ENCODE results near the gene FOXP4. TPM values are rescaled to one million over a fixed set of nuclear protein-coding genes. Genes with fewer than 3 reads are reported as not detected.

The FOXP4 gene
- total and polyA plus RNA-seq, 2 experiments from 2014 or later: 1.1 to 3.9 TPM

DNA sequence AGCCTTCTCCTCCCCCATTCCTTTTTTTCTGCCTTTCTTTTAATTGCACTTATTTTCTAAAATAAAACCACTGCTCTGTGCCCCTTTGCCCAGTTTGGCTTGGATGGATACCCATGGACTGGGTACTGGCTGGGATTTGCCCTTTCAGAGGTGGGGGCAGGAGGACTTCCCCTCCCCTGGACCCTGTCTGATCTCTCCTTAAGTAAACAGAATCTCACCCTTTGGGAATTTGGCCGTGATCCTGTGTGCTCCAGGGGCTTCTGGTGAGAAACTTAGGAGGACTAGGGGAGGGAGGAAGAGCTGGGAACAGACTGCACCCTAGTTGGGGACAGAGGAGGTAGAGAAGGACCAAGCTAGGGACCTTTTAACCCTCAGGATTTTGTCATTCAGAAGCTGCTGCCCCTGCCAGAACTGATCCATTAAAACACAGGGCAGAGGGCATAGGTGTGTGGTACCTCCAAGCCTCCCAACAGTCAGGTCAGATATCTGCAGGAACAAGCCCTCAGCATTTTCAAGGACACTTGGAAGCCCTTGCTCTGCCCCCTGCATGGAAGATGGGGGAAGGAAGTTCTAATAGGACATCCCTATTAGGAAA, 7.3 kb downstream of the FOXP4 start:
- Histone ChIP-seq H3K27me3 (replicated peaks; ENCODE audit: insufficient read depth) (no peaks in the 10 kb centered on the region), H2AFZ (no peak overlapping the region), H3K27ac (no peak overlapping the region), H3K4me1 (ENCODE audit: insufficient read depth) (no peaks in the 10 kb centered on the region), H3K79me2 (ENCODE audit: insufficient read depth) (0 out of 2 replicates have a peak, but pooled peaks cover 13% of the 10 kb centered on the region), H3F3A (ENCODE audit: insufficient read depth) (no peaks in the 10 kb centered on the region), H3K36me3 (ENCODE audit: low read depth) (no peaks in the 10 kb centered on the region), H3K9me2 (ENCODE audit: insufficient read depth) (no peaks in the 10 kb centered on the region), H3K4me3 (no peak overlapping the region), H3K9me3 (ENCODE audit: low read depth) (no peaks in the 10 kb centered on the region), H4K20me1 (ENCODE audit: insufficient read depth) (no peaks in the 10 kb centered on the region), H3K9ac (no peak overlapping the region), H3K4me2 (ENCODE audit: unreplicated experiment) (no peak overlapping the region)
- TF ChIP-seq EZH2 (IDR thresholded peaks at IDR 0.05; ENCODE audit: insufficient read depth, poor library complexity, severe bottlenecking): no peak
- no peak for TF ChIP-seq EZH2phosphoT487 (IDR thresholded peaks at IDR 0.05; ENCODE audit: insufficient read depth, low read depth)
- WGBS, 2 experiments (ENCODE audit: low coverage in 1 of 2, low lambda C conversion rate in 2 of 2, missing lambda C conversion rate in 2 of 2): 91 to 94% methylated on average over 1 of the region's 1 CpG
- in situ Hi-C loops (cut with MboI): no loop called here
- DNase-seq: no peak

GRCh38 chr6:41555326-41556300, 9.4 kb downstream of the FOXP4 start:
- Histone ChIP-seq H3K9me3 (ENCODE audit: low read depth) (no peaks in the 10 kb centered on the region), H3K4me1 (ENCODE audit: insufficient read depth) (no peaks in the 10 kb centered on the region), H3K79me2 (ENCODE audit: insufficient read depth) (0 out of 2 replicates have a peak, but pooled peaks cover 2% of the 10 kb centered on the region), H3K9ac (no peak overlapping the region), H3K27me3 (replicated peaks; ENCODE audit: insufficient read depth) (no peaks in the 10 kb centered on the region), H4K20me1 (ENCODE audit: insufficient read depth) (no peaks in the 10 kb centered on the region), H3K9me2 (ENCODE audit: insufficient read depth) (no peaks in the 10 kb centered on the region), H3K27ac (no peak overlapping the region), H3K36me3 (ENCODE audit: low read depth) (no peaks in the 10 kb centered on the region), H2AFZ (no peak overlapping the region), H3F3A (ENCODE audit: insufficient read depth) (no peaks in the 10 kb centered on the region), H3K4me2 (ENCODE audit: unreplicated experiment) (no peak overlapping the region), H3K4me3 (no peak overlapping the region)
- in situ Hi-C loops (cut with MboI): no loop called here
- TF ChIP-seq EZH2 (IDR thresholded peaks at IDR 0.05; ENCODE audit: insufficient read depth, poor library complexity, severe bottlenecking) (no peak), EZH2phosphoT487 (IDR thresholded peaks at IDR 0.05; ENCODE audit: insufficient read depth, low read depth) (no peak)
- DNase-seq: no peak
- WGBS, 2 experiments (ENCODE audit: low coverage in 1 of 2, low lambda C conversion rate in 2 of 2, missing lambda C conversion rate in 2 of 2): 93 to 95% methylated on average over 15 of the region's 15 CpGs

DNA sequence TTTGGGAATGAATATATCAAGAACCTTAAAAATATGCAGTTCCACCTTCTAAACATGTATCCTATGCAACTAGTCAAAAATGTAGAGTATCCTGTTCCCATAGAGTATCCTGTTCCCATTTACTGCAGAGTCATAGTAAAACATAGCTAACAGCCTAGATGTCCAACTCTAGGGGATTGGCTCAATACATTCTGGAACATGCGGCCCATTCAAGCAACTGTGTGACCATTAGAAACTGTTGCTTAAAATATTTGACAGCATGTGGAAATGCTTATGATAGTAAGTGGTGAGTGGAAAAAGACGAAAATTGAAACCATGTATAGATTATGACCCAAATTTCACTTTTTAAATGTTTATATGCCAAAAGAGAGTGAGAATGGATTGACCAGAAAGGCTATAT, 11.2 kb downstream of the FOXP4 start:
- 83 to 89% methylated on average over 2 of the region's 2 CpGs for WGBS, 2 experiments (ENCODE audit: low coverage in 1 of 2, low lambda C conversion rate in 2 of 2, missing lambda C conversion rate in 2 of 2)
- no peak for TF ChIP-seq EZH2 (IDR thresholded peaks at IDR 0.05; ENCODE audit: insufficient read depth, poor library complexity, severe bottlenecking)
- TF ChIP-seq EZH2phosphoT487 (IDR thresholded peaks at IDR 0.05; ENCODE audit: insufficient read depth, low read depth): no peak
- no peaks in the 10 kb centered on the region for H3K27me3 ChIP-seq (replicated peaks; ENCODE audit: insufficient read depth)
- no peak overlapping the region for H3K4me3 ChIP-seq
- no peaks in the 10 kb centered on the region for H3F3A ChIP-seq (ENCODE audit: insufficient read depth)
- in situ Hi-C loops (cut with MboI): no loop called here
- no peaks in the 10 kb centered on the region for H3K9me3 ChIP-seq (ENCODE audit: low read depth)
- H3K27ac ChIP-seq: no peak overlapping the region
- no peaks in the 10 kb centered on the region for H3K9me2 ChIP-seq (ENCODE audit: insufficient read depth)
- H3K79me2 ChIP-seq (ENCODE audit: insufficient read depth): no peaks in the 10 kb centered on the region
- no peaks in the 10 kb centered on the region for H4K20me1 ChIP-seq (ENCODE audit: insufficient read depth)
- H3K4me2 ChIP-seq (ENCODE audit: unreplicated experiment): no peak overlapping the region
- H2AFZ ChIP-seq: no peak overlapping the region
- no peak overlapping the region for H3K9ac ChIP-seq
- H3K36me3 ChIP-seq (ENCODE audit: low read depth): no peaks in the 10 kb centered on the region
- no peak for DNase-seq
- H3K4me1 ChIP-seq (ENCODE audit: insufficient read depth): no peaks in the 10 kb centered on the region

- Histone ChIP-seq H3K27ac (no peak overlapping the region), H4K20me1 (ENCODE audit: insufficient read depth) (no peaks in the 10 kb centered on the region), H2AFZ (no peak overlapping the region), H3K79me2 (ENCODE audit: insufficient read depth) (no peaks in the 10 kb centered on the region), H3K9me2 (ENCODE audit: insufficient read depth) (no peaks in the 10 kb centered on the region), H3K4me1 (ENCODE audit: insufficient read depth) (no peaks in the 10 kb centered on the region), H3K9ac (no peak overlapping the region), H3F3A (ENCODE audit: insufficient read depth) (no peaks in the 10 kb centered on the region), H3K9me3 (ENCODE audit: low read depth) (no peaks in the 10 kb centered on the region), H3K4me2 (ENCODE audit: unreplicated experiment) (no peak overlapping the region), H3K27me3 (replicated peaks; ENCODE audit: insufficient read depth) (no peaks in the 10 kb centered on the region), H3K4me3 (no peak overlapping the region), H3K36me3 (ENCODE audit: low read depth) (no peaks in the 10 kb centered on the region)
- peak; percentile 9 for DNase-seq
- WGBS, 2 experiments (ENCODE audit: low coverage in 1 of 2, low lambda C conversion rate in 2 of 2, missing lambda C conversion rate in 2 of 2): 68 to 70% methylated on average over 4 of the region's 4 CpGs
- in situ Hi-C loops (cut with MboI): no loop called here
- no peak for TF ChIP-seq EZH2phosphoT487 (IDR thresholded peaks at IDR 0.05; ENCODE audit: insufficient read depth, low read depth)
- TF ChIP-seq EZH2 (IDR thresholded peaks at IDR 0.05; ENCODE audit: insufficient read depth, poor library complexity, severe bottlenecking): no peak
Measured at GRCh38 chr6:41558033-41558807, 12.0 kb downstream of the FOXP4 start.
